HepG2 (cell line): ENCODE measurements around the gene FRMD8. TPM values are rescaled to one million over a fixed set of nuclear protein-coding genes. Genes with fewer than 3 reads are reported as not detected.

Experiments used
- AGO1 ChIP-seq: fragments of 200-400 bp; formaldehyde crosslinking; IDR thresholded peaks from 2 replicates; pipeline ENCODE4 v1.6.1; 2017; ENCODE audit warnings: mild to moderate bottlenecking, low read depth, low read length, moderate library complexity; ENCODE audit not compliant: poor library complexity, severe bottlenecking
- BATF2 ChIP-seq: sonication (generic); formaldehyde crosslinking; IDR thresholded peaks from 2 replicates; pipeline ENCODE4 v1.8.0; 2022; ENCODE audit warnings: mild to moderate bottlenecking, missing genetic modification reagents, moderate library complexity
- BRF2 ChIP-seq: sonication (generic); formaldehyde crosslinking; IDR thresholded peaks from 2 replicates; pipeline ENCODE4 v1.8.1; 2022; ENCODE audit warnings: mild to moderate bottlenecking, missing genetic modification reagents
- ETV6 ChIP-seq: sonication (generic); formaldehyde crosslinking; conservative IDR thresholded peaks from 2 replicates; pipeline ENCODE4 v1.4.0; 2020; ENCODE audit warnings: missing genetic modification reagents
- FOXP1 ChIP-seq, 2 experiments: fragments of 450-650 bp in 1 of 2; IDR thresholded peaks; 2 replicates each; pipeline ENCODE4 v1.6.1; 2017 to 2018; ENCODE audit warnings: antibody characterized with exemption in 1 of 2
- GATAD1 ChIP-seq: IDR thresholded peaks from 2 replicates; pipeline ENCODE4 v1.6.1; 2016; ENCODE audit warnings: missing genetic modification reagents, missing compliant biosample characterization
- HCFC1 ChIP-seq: fragments of 150-350 bp; IDR thresholded peaks from 2 replicates; pipeline ENCODE4 v1.6.1; 2014; ENCODE audit warnings: low read depth, low read length
- KLF12 ChIP-seq: sonication (generic); formaldehyde crosslinking; IDR thresholded peaks from 2 replicates; pipeline ENCODE4 v1.4.0; 2020; ENCODE audit warnings: missing genetic modification reagents, borderline replicate concordance
- MTERF4 ChIP-seq: sonication (generic); formaldehyde crosslinking; IDR thresholded peaks from 2 replicates; pipeline ENCODE4 v1.8.0; 2023; ENCODE audit warnings: mild to moderate bottlenecking, missing genetic modification reagents
- NFYC ChIP-seq: IDR thresholded peaks from 2 replicates; pipeline ENCODE4 v1.6.1; 2016; ENCODE audit warnings: missing genetic modification reagents, missing compliant biosample characterization
- PHB2 ChIP-seq: fragments of 450-650 bp; IDR thresholded peaks from 2 replicates; pipeline ENCODE4 v1.6.1; 2018; ENCODE audit not compliant: partially characterized antibody
- POLR2A ChIP-seq, 2 experiments: IDR thresholded peaks; 2 replicates each; pipeline ENCODE4 v1.6.1; 2011; ENCODE audit warnings: low read depth in 2 of 2, low read length in 2 of 2, mild to moderate bottlenecking in 1 of 2, moderate library complexity in 1 of 2; ENCODE audit not compliant: insufficient read depth in 1 of 2
- POLR2AphosphoS2 ChIP-seq: IDR thresholded peaks from 2 replicates; pipeline ENCODE4 v1.6.1; 2011; ENCODE audit warnings: low read depth, low read length, improper control_type of control experiment
- PRDM10 ChIP-seq: sonication (generic); formaldehyde crosslinking; IDR thresholded peaks from 2 replicates; pipeline ENCODE4 v1.4.0; 2020; ENCODE audit warnings: low read depth, missing genetic modification reagents
- TCF12 ChIP-seq, 2 experiments: fragments of 450-650 bp in 1 of 2; sonication (generic) in 1 of 2; formaldehyde crosslinking in 1 of 2; IDR thresholded peaks; 2 replicates each; pipeline versions ENCODE4 v1.6.1 to v1.8.0; 2017 to 2022; ENCODE audit warnings: antibody characterized with exemption in 1 of 2, mild to moderate bottlenecking in 1 of 2, missing genetic modification reagents in 1 of 2, moderate library complexity in 1 of 2
- TEF ChIP-seq: sonication (generic); formaldehyde crosslinking; IDR thresholded peaks from 2 replicates; pipeline ENCODE4 v1.5.0; 2020; ENCODE audit warnings: missing genetic modification reagents
- ZFP90 ChIP-seq: sonication (generic); formaldehyde crosslinking; IDR thresholded peaks from 2 replicates; pipeline ENCODE4 v1.8.0; 2022; ENCODE audit warnings: missing genetic modification reagents, mild to moderate bottlenecking, inconsistent platforms, borderline replicate concordance
- ZNF12 ChIP-seq: sonication (generic); formaldehyde crosslinking; IDR thresholded peaks from 2 replicates; pipeline ENCODE4 v1.5.0; 2020; ENCODE audit warnings: missing genetic modification reagents
- ZNF546 ChIP-seq: sonication (generic); formaldehyde crosslinking; conservative IDR thresholded peaks from 2 replicates; pipeline ENCODE4 v1.8.1; 2023; ENCODE audit warnings: mild to moderate bottlenecking, missing genetic modification reagents
- ZNF644 ChIP-seq: IDR thresholded peaks from 2 replicates; pipeline ENCODE4 v1.6.1; 2016; ENCODE audit warnings: low read depth
- ZNF670 ChIP-seq: sonication (generic); formaldehyde crosslinking; IDR thresholded peaks from 2 replicates; pipeline ENCODE4 v1.8.0; 2022; ENCODE audit warnings: mild to moderate bottlenecking, missing genetic modification reagents, borderline replicate concordance
- ZNF761 ChIP-seq: sonication (generic); formaldehyde crosslinking; conservative IDR thresholded peaks from 2 replicates; pipeline ENCODE4 v1.4.0; 2020; ENCODE audit warnings: mild to moderate bottlenecking, missing genetic modification reagents
- polyA plus RNA-seq, 8 experiments: library from polyadenylated mRNA; depleted of rRNA in 3 of 8; stranded (reverse) in 7 of 8; unstranded in 1 of 8; fragments of >200 nt; fragmentation: Illumina TruSeq in 4 of 8; extraction: Trizol in 4 of 8; gene quantifications; 2 replicates each; pipeline versions ENCODE4 v1.2.1 to v1.2.3, GENCODE V29; 2011 to 2016; ENCODE audit warnings: low read depth in 4 of 8, missing spikeins in 1 of 8, mixed read lengths in 1 of 8; ENCODE audit not compliant: insufficient read depth in 1 of 8
- total RNA-seq, 5 experiments: library from RNA; depleted of rRNA; stranded (reverse); fragments of >200 nt; fragmentation: Illumina TruSeq; extraction: Trizol; gene quantifications; 2 replicates each; pipeline ENCODE4 v1.2.3, GENCODE V29; 2016; ENCODE audit warnings: low read depth in 1 of 5

The FRMD8 gene
- total and polyA plus RNA-seq, 2 of the 13 experiments (the other 11 are each of a cell fraction or from before 2014, with no cell fraction given), result 5.8 to 20.6 TPM

GRCh38 chr11:65418681-65419459, 32.4 kb downstream of the FRMD8 start (continued):
- TF ChIP-seq AGO1 (peak; percentile 76), HCFC1 (no peak), PRDM10 (CRISPR knock-in tag) (peak; percentile 72), ZNF12 (no peak), ZFP90 (peak; percentile 94; the same call in 1 of the 2 replicates), POLR2A (IDR thresholded peaks at IDR 0.05; ENCODE audit: insufficient read depth in 1 of 2, low read depth in 2 of 2, low read length in 2 of 2) (peak in 1 of 2 experiments; percentile 92; a peak in 2 of 4 replicates), KLF12 (CRISPR knock-in tag) (peak; percentile 72), ETV6 (no peak), PHB2 (no peak), NFYC (CRISPR knock-in tag) (no peak), MTERF4 (CRISPR knock-in tag) (no peak), BATF2 (CRISPR knock-in tag) (peak; percentile 64; the same call in 1 of the 2 replicates), FOXP1 (IDR thresholded peaks at IDR 0.05) (peak; percentile 63), FOXP1 (CRISPR knock-in tag; IDR thresholded peaks at IDR 0.05) (peak; percentile 96), ZNF670 (peak; percentile 96), GATAD1 (CRISPR knock-in tag) (peak; percentile 59; the same call in 1 of the 2 replicates), ZNF546 (CRISPR knock-in tag) (no peak; the same call in 1 of the 2 replicates), TCF12 (IDR thresholded peaks at IDR 0.05) (no peak), TCF12 (CRISPR knock-in tag; IDR thresholded peaks at IDR 0.05) (peak; percentile 75), ZNF761 (0 out of 2 replicates have a peak, but pooled peaks have one; percentile 38), BRF2 (CRISPR knock-in tag) (0 out of 2 replicates have a peak, but pooled peaks have one; percentile 35), TEF (0 out of 2 replicates have a peak, but pooled peaks have one; percentile 32), ZNF644 (CRISPR knock-in tag) (no peak; the same call in 1 of the 2 replicates), POLR2AphosphoS2 (peak; percentile 67; the same call in 1 of the 2 replicates)
